ENCODE measurements around the gene SLC34A1. TPM values are rescaled to one million over a fixed set of nuclear protein-coding genes. Genes with fewer than 3 reads are reported as not detected.

The SLC34A1 gene
- total and polyA plus RNA-seq, 2 of the 13 experiments (the other 11 are each of a cell fraction or from before 2014, with no cell fraction given): 0.03 to 0.20 TPM

DNA sequence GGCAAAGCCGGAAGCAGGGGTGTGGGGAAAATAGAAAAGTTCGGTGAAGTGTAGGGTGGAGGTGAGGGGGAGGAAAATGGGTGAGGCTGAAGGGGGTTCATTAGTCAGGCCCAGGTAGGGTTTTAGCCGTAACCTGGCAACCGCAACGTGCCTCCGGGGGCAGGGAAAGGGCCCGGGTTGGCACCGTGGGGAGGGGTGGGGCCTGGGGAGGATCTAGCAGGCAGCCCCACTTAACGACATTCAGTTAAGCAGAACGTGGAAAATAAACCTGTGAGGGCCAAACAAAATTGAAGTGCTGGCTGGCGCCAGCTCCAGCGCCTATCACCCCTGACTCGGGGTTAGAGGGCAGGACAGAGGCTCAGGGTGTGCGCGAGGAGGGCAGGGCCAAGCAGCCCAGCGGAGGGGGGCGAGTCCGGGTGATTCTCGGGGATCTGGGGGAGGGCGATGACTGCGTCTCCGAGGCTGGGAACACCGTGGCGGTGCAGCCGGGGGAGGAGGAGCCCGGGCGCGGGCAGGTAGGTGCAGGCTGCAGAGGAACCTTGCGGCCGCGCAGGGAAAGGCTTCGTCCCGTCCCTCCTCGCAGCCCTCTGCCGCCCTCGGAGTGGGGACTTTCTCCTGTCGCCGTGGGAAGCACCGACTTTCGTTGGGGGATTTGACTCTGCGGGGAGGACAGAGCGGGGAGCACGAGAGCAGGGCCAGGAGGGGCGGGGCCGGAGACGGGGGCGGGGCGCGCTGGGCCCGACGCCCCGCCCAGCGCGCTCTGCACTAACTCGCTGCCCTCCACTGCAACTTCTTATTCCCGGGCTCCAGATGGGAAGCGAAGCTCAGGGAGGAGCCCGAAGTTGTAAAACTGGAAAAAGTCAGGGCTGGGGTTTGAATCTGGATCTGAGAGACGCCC is 21.4 kb upstream of the SLC34A1 start (continued):
- no peak for TF ChIP-seq ATF7-NPFF (CRISPR knock-in tag; IDR thresholded peaks at IDR 0.05; ENCODE audit: low read depth)
- 0 out of 2 replicates have a peak, but pooled peaks have one; percentile 25 for TF ChIP-seq SPEN (CRISPR knock-in tag; IDR thresholded peaks at IDR 0.05; ENCODE audit: low read depth)
- no peak for TF ChIP-seq EHMT2 (IDR thresholded peaks at IDR 0.05; ENCODE audit: borderline replicate concordance, low read depth, low read length)
- TF ChIP-seq ZNF317 (CRISPR knock-in tag; IDR thresholded peaks at IDR 0.05): 0 out of 2 replicates have a peak, but pooled peaks have one; percentile 18
- no peak for TF ChIP-seq ZFP90 (CRISPR knock-in tag; IDR thresholded peaks at IDR 0.05; ENCODE audit: borderline replicate concordance)
- TF ChIP-seq, protein P1, sequence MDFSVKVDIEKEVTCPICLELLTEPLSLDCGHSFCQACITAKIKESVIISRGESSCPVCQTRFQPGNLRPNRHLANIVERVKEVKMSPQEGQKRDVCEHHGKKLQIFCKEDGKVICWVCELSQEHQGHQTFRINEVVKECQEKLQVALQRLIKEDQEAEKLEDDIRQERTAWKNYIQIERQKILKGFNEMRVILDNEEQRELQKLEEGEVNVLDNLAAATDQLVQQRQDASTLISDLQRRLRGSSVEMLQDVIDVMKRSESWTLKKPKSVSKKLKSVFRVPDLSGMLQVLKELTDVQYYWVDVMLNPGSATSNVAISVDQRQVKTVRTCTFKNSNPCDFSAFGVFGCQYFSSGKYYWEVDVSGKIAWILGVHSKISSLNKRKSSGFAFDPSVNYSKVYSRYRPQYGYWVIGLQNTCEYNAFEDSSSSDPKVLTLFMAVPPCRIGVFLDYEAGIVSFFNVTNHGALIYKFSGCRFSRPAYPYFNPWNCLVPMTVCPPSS (IDR thresholded peaks at IDR 0.05): no peak
- TF ChIP-seq, protein P2, sequence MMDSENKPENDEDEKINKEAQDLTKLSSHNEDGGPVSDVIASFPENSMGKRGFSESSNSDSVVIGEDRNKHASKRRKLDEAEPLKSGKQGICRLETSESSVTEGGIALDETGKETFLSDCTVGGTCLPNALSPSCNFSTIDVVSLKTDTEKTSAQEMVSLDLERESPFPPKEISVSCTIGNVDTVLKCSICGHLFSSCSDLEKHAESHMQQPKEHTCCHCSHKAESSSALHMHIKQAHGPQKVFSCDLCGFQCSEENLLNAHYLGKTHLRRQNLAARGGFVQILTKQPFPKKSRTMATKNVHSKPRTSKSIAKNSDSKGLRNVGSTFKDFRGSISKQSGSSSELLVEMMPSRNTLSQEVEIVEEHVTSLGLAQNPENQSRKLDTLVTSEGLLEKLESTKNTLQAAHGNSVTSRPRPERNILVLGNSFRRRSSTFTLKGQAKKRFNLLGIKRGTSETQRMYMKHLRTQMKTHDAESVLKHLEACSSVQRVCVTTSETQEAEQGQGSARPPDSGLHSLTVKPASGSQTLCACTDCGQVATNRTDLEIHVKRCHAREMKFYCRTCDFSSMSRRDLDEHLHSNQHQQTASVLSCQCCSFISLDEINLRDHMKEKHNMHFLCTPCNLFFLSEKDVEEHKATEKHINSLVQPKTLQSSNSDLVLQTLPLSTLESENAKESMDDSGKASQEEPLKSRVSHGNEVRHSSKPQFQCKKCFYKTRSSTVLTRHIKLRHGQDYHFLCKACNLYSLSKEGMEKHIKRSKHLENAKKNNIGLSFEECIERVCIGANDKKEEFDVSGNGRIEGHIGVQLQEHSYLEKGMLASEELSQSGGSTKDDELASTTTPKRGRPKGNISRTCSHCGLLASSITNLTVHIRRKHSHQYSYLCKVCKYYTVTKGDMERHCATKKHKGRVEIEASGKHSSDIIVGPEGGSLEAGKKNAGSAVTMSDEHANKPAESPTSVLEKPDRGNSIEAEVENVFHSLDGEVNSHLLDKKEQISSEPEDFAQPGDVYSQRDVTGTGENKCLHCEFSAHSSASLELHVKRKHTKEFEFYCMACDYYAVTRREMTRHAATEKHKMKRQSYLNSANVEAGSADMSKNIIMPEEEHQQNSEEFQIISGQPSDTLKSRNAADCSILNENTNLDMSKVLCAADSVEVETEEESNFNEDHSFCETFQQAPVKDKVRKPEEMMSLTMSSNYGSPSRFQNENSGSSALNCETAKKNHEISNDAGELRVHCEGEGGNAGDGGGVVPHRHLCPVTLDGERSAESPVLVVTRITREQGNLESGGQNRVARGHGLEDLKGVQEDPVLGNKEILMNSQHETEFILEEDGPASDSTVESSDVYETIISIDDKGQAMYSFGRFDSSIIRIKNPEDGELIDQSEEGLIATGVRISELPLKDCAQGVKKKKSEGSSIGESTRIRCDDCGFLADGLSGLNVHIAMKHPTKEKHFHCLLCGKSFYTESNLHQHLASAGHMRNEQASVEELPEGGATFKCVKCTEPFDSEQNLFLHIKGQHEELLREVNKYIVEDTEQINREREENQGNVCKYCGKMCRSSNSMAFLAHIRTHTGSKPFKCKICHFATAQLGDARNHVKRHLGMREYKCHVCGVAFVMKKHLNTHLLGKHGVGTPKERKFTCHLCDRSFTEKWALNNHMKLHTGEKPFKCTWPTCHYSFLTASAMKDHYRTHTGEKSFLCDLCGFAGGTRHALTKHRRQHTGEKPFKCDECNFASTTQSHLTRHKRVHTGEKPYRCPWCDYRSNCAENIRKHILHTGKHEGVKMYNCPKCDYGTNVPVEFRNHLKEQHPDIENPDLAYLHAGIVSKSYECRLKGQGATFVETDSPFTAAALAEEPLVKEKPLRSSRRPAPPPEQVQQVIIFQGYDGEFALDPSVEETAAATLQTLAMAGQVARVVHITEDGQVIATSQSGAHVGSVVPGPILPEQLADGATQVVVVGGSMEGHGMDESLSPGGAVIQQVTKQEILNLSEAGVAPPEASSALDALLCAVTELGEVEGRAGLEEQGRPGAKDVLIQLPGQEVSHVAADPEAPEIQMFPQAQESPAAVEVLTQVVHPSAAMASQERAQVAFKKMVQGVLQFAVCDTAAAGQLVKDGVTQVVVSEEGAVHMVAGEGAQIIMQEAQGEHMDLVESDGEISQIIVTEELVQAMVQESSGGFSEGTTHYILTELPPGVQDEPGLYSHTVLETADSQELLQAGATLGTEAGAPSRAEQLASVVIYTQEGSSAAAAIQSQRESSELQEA (CRISPR knock-in tag; IDR thresholded peaks at IDR 0.05; ENCODE audit: not compliant biosample characterization): peak; percentile 72
- no peak for TF ChIP-seq SATB2 (CRISPR knock-in tag; IDR thresholded peaks at IDR 0.05)
- TF ChIP-seq ZNF564 (CRISPR knock-in tag; IDR thresholded peaks at IDR 0.05): no peak
- no peak for TF ChIP-seq LCORL (IDR thresholded peaks at IDR 0.05)
- 0 out of 2 replicates have a peak, but pooled peaks have one; percentile 45 for TF ChIP-seq LCORL (CRISPR knock-in tag; IDR thresholded peaks at IDR 0.05)
- no peak for TF ChIP-seq GFI1 (CRISPR knock-in tag; IDR thresholded peaks at IDR 0.05; ENCODE audit: borderline replicate concordance)
- TF ChIP-seq ZBTB38 (CRISPR knock-in tag; IDR thresholded peaks at IDR 0.05): no peak
- no peak for TF ChIP-seq ELF1 (CRISPR knock-in tag; IDR thresholded peaks at IDR 0.05)
- TF ChIP-seq, protein P3, sequence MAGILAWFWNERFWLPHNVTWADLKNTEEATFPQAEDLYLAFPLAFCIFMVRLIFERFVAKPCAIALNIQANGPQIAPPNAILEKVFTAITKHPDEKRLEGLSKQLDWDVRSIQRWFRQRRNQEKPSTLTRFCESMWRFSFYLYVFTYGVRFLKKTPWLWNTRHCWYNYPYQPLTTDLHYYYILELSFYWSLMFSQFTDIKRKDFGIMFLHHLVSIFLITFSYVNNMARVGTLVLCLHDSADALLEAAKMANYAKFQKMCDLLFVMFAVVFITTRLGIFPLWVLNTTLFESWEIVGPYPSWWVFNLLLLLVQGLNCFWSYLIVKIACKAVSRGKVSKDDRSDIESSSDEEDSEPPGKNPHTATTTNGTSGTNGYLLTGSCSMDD (CRISPR knock-in tag; IDR thresholded peaks at IDR 0.05): no peak
- TF ChIP-seq ZNF83 (CRISPR knock-in tag; IDR thresholded peaks at IDR 0.05; ENCODE audit: borderline replicate concordance): no peak
- TF ChIP-seq ZNF3 (CRISPR knock-in tag; IDR thresholded peaks at IDR 0.05): no peak
- TF ChIP-seq, protein P4, sequence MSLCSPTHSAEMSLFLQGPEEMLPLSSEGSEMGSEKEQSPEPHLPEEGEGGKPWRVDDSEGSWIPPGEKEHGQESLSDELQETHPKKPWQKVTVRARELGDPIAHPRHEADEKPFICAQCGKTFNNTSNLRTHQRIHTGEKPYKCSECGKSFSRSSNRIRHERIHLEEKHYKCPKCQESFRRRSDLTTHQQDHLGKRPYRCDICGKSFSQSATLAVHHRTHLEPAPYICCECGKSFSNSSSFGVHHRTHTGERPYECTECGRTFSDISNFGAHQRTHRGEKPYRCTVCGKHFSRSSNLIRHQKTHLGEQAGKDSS (CRISPR knock-in tag; IDR thresholded peaks at IDR 0.05; ENCODE audit: borderline replicate concordance, low read depth): 0 out of 2 replicates have a peak, but pooled peaks have one; percentile 43
